Fibroblast of skin of back (primary cell): ENCODE data around the gene SLC39A11. TPM values are rescaled to one million over a fixed set of nuclear protein-coding genes. Genes with fewer than 3 reads are reported as not detected.
"Not testable (repeated sequence)": the region's sequence is repeated elsewhere in the genome, so short reads cannot be mapped to it uniquely, and the experiment has no call there.

Source experiments
- DNase-seq: peaks from one replicate; pipeline ENCODE4 v3.0.0-alpha.2; 2013
- polyA plus RNA-seq, 2 experiments: library from polyadenylated mRNA; unstranded; fragments of 120-200 nt; gene quantifications; one replicate each; pipeline ENCODE4 v1.2.1, GENCODE V29; 2013; ENCODE audit not compliant: insufficient read length in 2 of 2

SLC39A11 gene
- 7.0 TPM for polyA plus RNA-seq (2013, experiment 1 of 2; ENCODE audit: insufficient read length)
- polyA plus RNA-seq (2013, experiment 2 of 2; ENCODE audit: insufficient read length), result 9.4 TPM

- DNase-seq, result peak; percentile 92
Measured at GRCh38 chr17:73092523-73093135, at the start of gene SLC39A11. Gene SLC39A11, minus strand, starts transcription at chr17:73092688. Its CDS starts 3,924 bp downstream, at chr17:73088764.

GRCh38 chr17:73141411-73141810 is 48.9 kb upstream of the SLC39A11 start:
- DNase-seq, result no peak

DNA sequence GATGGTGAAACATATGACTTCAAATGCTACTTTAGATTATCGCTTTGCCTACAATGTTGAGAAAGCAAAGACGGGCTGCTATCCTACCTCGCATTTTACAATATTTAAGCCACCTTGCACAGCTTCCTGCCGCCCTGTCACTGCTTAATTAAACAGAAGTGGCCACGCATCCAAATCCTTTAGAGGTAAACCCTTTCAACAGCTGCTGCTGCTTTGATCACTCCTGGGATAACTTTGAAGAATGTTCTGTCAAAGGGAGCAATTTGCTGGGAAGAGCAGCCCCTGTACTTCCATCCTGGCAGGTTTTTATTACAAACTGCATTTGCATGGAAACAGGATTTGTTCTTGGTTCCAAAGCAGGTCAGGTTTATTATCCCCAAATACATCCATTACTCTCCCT is 48.1 kb upstream of the SLC39A11 start:
- no peak for DNase-seq

DNA sequence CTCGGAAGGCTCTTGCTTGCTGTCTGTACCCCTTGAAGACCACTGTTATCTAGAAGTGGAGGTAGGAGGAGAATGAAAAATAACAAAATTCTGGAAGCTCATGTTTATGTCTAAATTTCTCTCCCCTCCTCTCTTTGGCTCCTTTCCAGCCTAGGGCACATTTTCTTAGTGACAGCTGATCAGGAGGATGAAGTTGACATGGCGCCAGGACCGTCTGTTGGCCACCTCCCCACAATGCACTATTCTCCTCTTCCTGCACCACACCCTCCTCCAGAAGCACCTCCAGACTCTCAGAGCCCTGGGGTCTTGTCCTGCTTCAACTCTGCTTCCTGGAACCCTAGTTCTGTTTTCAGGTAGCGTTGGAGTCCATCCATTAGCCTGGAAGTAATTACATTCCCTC is 46.8 kb upstream of the SLC39A11 start:
- no peak for DNase-seq

DNA sequence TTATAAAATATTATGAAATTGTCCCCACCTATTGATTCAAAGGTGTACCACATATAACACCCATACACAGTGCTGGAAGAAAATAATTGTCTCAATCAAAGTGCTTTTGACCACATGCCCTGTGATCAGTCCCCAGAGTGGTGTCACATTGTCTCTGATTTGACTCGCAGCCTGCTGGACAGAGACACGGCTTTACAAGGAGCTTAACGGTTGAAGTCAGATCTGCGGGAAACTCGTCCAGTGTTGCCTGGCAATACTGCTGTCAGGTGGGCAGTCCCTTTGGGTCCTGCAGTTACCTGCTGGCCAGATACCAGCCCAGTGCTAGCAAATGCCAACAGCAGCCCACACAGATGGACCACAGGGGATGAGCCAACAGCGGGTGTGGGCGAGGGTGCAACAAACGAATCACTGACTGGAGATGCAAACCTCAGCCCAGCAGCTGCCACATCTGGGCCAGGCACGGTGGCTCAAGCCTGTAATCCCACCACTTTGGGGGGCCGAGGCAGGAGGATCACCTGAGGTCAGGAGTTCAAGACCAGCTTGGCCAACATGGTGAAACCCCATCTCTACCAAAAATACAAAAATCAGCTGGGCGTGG is 46.2 kb upstream of the SLC39A11 start:
- DNase-seq, result no peak

DNA sequence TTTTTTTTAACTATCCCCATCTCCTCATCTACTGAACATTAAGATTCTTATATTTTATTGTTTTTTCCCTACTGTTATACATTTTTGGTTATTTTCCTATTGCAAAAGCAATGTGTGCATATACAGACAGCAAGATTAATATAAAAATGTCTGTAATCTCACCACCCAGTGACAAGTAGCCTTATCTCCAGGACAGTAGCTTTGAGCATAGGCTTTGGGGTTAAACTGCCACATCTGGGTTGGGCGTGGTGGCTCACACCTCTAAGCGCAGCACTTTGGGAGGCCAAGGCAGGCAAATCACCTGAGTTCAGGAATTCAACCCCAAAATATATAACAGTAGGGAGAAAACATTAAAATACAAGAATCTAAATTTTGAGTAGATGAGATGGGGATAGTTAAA is 44.9 kb upstream of the SLC39A11 start:
- DNase-seq, result no peak

GRCh38 chr17:73135766-73136165 is 43.3 kb upstream of the SLC39A11 start:
- DNase-seq, result no peak

DNA sequence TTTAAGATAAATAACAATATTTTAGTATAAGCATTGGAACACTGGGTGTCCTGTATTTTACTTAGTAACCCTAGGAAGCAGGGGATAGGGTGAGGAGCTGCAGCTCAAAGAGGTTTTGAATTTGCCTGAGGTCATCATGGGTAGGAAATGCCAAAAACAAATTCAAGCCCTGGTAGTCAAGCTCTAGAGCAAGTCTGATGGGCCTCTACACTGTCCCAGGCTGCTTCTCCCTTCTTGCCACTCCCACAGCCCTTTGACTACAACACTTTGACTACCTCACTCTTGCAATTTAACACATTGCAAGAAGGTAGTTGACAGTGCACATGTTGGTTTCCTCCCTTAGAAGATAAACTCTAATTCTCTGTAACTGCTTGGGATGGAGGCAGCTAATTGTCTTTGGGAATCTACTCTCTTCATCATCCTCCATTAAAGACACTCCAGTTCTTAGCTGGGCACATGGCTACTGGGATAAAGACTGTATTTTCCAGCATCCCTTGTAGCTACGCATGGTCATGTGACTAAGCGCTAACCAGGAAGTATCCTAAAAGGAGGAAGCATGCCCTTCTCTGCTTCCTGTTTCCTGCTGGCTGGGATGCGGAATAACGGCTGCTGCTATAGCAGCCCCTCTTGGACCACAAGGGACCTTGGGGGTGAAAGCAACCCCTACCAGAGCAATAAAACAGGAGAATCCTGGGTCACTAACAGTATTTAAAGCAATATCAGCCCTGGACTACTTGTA is 41.6 kb upstream of the SLC39A11 start:
- no peak for DNase-seq

- DNase-seq, result no peak
Measured at GRCh38 chr17:73132085-73132492, 39.6 kb upstream of the SLC39A11 start.

GRCh38 chr17:73131439-73131838 is 39.0 kb upstream of the SLC39A11 start:
- not testable (repeated sequence) for DNase-seq

DNA sequence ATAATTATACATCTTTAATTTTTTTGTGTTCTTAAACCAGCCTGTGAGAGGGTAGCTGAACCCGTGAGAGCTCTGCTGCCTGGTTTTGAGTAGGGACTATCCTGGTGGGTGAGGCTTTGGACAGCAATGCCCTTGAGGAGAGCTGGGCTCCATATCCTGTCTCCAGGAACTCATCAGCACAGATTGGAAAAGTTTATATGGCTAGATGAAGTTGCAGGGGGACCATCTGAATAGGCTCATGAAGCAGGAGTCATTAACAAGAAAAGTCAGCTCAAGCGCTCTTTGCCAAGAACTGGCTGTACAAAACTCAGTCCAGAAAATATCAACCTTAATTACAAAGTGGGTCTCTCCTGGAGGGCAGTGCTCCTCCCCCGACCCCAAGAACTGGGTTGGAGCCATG is 38.5 kb upstream of the SLC39A11 start:
- no peak for DNase-seq

DNA sequence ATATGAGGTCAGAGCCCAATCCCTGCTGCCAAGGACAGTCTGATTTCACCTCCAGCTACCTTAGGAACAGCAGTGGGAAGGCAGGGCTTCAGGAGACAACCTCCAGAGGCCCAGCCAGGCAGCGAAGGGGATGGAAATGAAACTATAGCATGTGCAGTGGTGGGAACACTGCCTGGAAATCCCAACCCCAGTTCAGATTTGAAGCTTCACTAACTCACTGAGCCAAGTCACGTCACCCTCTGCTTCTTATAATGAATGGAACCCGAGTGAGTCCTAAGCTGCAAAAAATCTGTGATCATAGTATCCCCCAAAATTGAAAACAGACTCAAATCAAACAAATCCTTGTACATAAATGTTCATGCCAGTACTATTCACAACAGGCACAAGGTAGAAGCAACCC is 36.0 kb upstream of the SLC39A11 start:
- no peak for DNase-seq

DNA sequence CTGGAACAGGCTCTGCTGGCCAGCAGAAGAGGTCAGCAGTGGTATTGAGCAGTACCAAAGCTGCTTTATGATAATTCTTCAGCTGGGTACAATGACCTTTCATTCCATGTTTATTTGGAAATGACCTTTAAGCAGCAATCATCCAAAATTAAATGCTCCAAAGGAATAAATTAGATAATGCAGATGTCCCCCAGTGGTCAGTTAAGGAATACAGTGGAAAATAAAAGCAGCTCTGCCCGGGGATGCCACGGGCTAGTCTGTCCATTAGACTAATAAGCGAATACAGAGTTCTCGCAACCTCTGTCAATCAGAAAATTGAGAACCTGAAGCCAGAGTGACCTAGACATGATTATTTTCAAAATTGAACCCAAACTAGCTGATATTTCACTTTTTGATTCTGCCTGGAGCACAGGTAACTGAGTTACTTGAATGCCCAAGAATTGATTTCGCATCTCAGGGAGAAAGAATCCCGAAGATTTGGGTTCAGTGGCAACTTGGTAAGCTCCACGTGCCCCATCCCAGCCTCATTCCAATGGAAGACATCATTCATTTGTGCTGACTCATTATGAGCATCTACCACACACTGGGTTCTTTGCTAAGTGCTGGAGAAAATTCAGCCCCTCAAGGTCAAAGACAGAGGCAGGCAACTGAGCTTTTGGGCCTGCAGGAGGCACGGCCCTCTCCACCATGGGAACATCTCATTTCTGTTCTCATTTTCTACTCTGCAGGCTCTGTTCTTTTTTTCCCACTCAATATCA is 34.4 kb upstream of the SLC39A11 start:
- peak; percentile 4 for DNase-seq

- no peak for DNase-seq
Measured at GRCh38 chr17:73123606-73124320, 31.3 kb upstream of the SLC39A11 start.

- DNase-seq, result no peak
Measured at GRCh38 chr17:73122953-73123605, 30.6 kb upstream of the SLC39A11 start.

DNA sequence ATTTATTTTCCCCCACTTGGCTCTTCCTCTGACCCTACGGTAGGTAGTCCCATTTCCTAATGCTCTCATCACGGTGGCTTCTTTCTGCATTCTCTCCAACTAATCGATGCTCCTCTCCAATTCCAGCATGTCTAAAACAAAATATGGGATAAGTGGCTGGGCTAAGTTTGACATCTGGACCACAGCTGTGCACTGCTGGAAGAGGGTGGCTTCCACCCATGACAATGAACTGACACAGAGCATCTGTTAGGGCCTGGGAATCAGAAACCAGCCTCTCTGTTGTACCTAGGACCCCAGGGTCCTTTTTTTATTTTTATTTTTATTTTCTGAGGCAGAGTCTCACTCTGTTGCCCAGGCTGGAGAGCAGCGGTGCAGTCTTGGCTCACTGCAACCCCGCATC is 29.0 kb upstream of the SLC39A11 start:
- DNase-seq, result no peak

- DNase-seq, result no peak
Measured at GRCh38 chr17:73119631-73120030, 27.1 kb upstream of the SLC39A11 start.

- DNase-seq, result no peak
Measured at GRCh38 chr17:73118951-73119391, 26.5 kb upstream of the SLC39A11 start.

DNA sequence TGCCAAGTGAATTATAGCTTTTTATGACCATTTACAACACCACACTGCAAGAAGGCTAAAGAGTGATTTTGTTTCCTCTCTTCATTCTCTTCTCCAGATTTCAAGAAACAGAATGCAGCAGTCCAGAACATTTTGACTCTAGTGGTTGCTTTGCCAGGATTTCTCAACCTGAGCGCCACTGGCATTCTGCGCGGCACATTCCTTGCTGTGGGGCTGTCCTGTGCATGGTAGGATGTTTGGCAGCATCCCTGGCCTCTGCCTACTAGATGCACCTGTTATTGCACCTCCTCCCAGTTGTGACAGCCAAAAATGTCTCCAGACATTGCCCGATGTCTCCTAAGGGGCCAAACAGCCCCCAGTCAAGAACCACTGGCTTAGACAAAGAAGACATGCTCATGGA is 25.7 kb upstream of the SLC39A11 start:
- no peak for DNase-seq

- no peak for DNase-seq
Measured at GRCh38 chr17:73112246-73112645, 19.8 kb upstream of the SLC39A11 start.

DNA sequence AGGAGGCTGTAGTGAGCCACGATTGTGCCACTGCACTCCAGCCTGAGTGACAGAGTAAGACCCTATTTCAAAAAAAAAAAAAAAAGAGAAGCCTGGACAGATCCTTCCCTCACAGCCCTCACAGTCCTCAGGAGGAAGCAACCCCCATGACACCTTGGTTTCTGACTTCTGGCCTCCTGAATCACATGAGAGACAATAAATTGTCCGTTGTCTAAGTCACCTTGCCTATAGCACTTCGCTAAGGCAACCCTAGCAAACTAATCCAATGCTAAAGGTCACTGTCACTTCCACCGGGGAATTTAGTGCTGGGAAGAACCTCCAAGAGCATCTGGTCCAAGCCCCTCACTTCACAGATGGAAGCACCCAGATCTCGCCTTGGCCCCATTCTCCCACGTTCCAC is 18.9 kb upstream of the SLC39A11 start:
- no peak for DNase-seq

DNA sequence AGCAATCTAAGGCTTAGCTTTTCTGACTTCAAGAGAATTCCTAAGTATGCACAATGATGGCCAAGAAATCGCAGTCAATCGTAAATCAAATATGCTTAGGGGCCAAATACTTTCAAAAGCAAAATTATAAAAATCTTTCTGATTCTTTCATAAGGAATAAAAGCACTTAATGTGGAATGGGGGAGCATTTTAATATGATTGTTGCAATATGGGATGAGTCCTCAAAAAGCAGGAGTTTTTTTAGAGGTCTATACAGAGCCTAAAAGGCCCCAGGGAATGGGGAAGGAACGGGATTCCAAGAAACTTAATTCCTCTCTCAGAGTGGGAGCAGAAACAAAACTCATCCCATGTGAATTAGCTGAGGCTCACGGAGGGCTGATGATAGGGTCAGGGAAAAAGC is 14.7 kb upstream of the SLC39A11 start:
- no peak for DNase-seq
